Loucy (cell line): ENCODE results near the gene CDKN2B-AS1.

Experiments used
- EZH2phosphoT487 ChIP-seq: fragments of 200-600 bp; IDR thresholded peaks from 2 replicates; pipeline ENCODE4 v1.6.1; 2018; ENCODE audit warnings: antibody characterized with exemption, mild to moderate bottlenecking, moderate library complexity, borderline replicate concordance
- TF ChIP-seq, protein P1 (sequence below): fragments of 200-600 bp; sonication (generic); conservative IDR thresholded peaks from 2 replicates; pipeline ENCODE4 v1.5.1; 2014; ENCODE audit warnings: mild to moderate bottlenecking, antibody characterized with exemption, low read length

DNA sequence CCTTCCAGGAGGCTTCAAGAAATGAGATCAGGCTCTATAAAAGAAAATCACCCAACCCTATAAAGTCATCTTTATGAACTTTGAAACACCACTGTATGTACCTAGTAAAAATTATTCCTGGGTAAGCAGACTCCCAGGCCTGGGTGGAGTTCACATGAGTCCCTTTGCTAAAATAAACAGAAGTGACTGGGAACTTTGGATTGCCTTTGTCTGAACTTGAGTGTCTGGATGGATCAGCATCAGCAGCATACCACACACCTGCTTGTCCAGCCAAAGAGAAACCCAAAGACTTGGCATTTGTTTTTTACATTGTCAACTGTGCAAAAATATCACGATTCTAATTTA is 94.1 kb downstream of the CDKN2B-AS1 start:
- TF ChIP-seq, protein P1, sequence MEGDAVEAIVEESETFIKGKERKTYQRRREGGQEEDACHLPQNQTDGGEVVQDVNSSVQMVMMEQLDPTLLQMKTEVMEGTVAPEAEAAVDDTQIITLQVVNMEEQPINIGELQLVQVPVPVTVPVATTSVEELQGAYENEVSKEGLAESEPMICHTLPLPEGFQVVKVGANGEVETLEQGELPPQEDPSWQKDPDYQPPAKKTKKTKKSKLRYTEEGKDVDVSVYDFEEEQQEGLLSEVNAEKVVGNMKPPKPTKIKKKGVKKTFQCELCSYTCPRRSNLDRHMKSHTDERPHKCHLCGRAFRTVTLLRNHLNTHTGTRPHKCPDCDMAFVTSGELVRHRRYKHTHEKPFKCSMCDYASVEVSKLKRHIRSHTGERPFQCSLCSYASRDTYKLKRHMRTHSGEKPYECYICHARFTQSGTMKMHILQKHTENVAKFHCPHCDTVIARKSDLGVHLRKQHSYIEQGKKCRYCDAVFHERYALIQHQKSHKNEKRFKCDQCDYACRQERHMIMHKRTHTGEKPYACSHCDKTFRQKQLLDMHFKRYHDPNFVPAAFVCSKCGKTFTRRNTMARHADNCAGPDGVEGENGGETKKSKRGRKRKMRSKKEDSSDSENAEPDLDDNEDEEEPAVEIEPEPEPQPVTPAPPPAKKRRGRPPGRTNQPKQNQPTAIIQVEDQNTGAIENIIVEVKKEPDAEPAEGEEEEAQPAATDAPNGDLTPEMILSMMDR = no peak
- TF ChIP-seq EZH2phosphoT487 = no peak
